ENCODE results near the gene CHMP1B.

GRCh38 chr18:11866329-11866728 is 15.1 kb downstream of the CHMP1B start:
- TF ChIP-seq EZH2 (IDR thresholded peaks at IDR 0.05) (no peak), FOXP2 (optimal IDR thresholded peaks at IDR 0.05; ENCODE audit: control extremely low read depth, extremely low read length, insufficient read depth) (no peak), POLR2AphosphoS5 (IDR thresholded peaks at IDR 0.05; ENCODE audit: borderline replicate concordance, low read depth, low read length) (no peak)

All from SK-N-MC (cell line).